HG02884 (cell line): ENCODE measurements around the gene OR2T8.
A peak's percentile ranks its signal among the peaks of the same experiment; 100 is the strongest.

Experiments
- ATAC-seq: cut with Tn5 transposase; IDR thresholded peaks from one replicate; pipeline ENCODE4 v1.9.1; 2021; ENCODE audit warnings: mild to moderate bottlenecking, moderate library complexity; ENCODE audit not compliant: unreplicated experiment

OR2T8 gene

GRCh38 chr1:247953408-247953807 lies 33.4 kb downstream of the OR2T8 start:
- ATAC-seq: no peak

GRCh38 chr1:247961791-247962190 lies 41.7 kb downstream of the OR2T8 start:
- no peak for ATAC-seq

GRCh38 chr1:247962911-247963588 lies 43.0 kb downstream of the OR2T8 start:
- ATAC-seq: no peak

DNA sequence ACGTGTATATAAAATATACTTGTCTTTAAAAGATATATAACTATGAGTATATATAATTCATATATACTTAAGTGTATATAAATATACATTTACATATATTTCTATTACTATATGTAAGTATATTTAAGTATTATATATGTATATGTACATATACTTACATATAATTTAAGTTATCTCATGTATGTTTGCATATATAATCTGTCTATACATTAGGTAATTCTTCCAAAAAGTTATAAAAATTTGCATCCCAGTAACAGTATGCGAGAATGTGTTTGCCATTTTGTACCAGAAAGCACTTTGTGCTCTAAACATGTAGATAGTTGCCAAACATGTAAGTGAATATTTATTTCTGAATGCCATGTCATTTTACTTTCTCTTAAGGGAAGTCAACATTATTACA lies 44.9 kb downstream of the OR2T8 start, which contains the start of gene OR2AK2:
TSS of gene OR2AK2 (plus strand) at position 301 of the 400 bp plus-strand sequence. CDS start 144 bp downstream, outside the sequence.
- ATAC-seq: no peak

DNA sequence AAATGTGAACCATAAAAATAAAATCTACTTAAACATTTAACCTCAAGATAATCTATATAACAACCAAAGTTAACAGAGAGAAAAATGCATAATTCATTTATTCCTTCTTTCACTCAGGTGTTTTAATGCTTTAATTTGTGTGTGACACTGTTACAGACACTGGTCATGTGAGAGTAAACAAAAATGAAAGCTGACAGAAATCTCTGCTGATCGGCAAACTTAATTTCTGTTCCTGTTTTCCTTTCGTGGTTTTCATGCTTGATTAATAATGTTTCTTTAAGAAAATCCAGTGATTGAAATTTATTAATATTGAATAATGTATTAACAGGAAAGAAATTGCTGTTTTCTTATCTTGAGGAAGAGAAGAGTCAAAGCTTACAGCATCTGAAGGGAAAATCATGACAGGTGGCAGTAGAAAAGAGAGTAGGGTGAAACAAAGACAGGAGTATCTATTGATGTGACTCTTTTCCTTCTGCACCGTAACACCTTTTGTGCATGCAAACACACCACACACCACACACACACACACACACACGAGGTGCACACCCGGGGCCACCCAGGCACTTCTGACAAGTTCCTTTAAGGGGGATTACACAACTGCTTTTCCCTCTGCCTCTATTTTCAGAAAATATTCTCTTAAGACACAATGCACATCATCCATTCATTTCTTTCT lies 46.6 kb downstream of the OR2T8 start:
- ATAC-seq: peak; percentile 77
